ENCODE measurements around the gene SYT6.

SYT6 gene

GRCh38 chr1:114048232-114048631 lies 105.4 kb downstream of the SYT6 start:
- Histone ChIP-seq H3K79me2 (ENCODE audit: insufficient read depth, low read depth) (no peaks in the 10 kb centered on the region), H2AFZ (ENCODE audit: low read depth) (no peak overlapping the region), H3K9ac (no peak overlapping the region)

DNA sequence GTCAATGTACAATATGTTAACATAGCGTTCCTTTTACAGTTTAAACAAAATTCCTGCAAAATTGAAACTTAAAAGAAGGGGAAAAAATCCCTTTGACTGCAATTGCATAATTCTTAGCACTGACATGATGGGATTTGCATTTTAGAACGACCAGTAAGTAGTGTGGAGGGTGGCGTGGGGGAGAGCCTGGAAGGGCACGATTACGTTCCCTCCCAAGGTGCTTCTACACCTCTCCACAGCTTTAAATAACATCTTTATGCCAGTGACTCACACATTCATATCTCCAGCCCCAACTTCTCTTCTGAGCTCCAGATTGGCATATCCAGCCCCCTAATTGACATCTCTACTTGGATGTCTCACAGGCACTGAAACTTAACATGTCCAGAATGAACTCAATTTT lies 110.1 kb downstream of the SYT6 start:
- Histone ChIP-seq H3K4me1 (ENCODE audit: low read depth, poor library complexity, severe bottlenecking) (no peaks in the 10 kb centered on the region), H3K79me2 (ENCODE audit: insufficient read depth, low read depth) (no peaks in the 10 kb centered on the region), H3K27ac (no peak overlapping the region), H3K9ac (no peak overlapping the region), H3K4me2 (no peak overlapping the region), H3K27me3 (ENCODE audit: insufficient read depth, low read depth) (no peaks in the 10 kb centered on the region), H2AFZ (ENCODE audit: low read depth) (no peak overlapping the region), H4K20me1 (ENCODE audit: insufficient read depth) (no peaks in the 10 kb centered on the region), H3K4me3 (IDR thresholded peaks at IDR 0.05; ENCODE audit: insufficient read depth, low read depth, low read length) (no peak overlapping the region), H3K36me3 (ENCODE audit: insufficient read depth) (no peaks in the 10 kb centered on the region)
- TF ChIP-seq, protein P1, sequence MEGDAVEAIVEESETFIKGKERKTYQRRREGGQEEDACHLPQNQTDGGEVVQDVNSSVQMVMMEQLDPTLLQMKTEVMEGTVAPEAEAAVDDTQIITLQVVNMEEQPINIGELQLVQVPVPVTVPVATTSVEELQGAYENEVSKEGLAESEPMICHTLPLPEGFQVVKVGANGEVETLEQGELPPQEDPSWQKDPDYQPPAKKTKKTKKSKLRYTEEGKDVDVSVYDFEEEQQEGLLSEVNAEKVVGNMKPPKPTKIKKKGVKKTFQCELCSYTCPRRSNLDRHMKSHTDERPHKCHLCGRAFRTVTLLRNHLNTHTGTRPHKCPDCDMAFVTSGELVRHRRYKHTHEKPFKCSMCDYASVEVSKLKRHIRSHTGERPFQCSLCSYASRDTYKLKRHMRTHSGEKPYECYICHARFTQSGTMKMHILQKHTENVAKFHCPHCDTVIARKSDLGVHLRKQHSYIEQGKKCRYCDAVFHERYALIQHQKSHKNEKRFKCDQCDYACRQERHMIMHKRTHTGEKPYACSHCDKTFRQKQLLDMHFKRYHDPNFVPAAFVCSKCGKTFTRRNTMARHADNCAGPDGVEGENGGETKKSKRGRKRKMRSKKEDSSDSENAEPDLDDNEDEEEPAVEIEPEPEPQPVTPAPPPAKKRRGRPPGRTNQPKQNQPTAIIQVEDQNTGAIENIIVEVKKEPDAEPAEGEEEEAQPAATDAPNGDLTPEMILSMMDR (conservative IDR thresholded peaks at IDR 0.05; ENCODE audit: low read depth, low read length), result no peak

More at GRCh38 chr1:114048232-114048631, 105.4 kb downstream of the SYT6 start:
- no peaks in the 10 kb centered on the region for H3K4me1 ChIP-seq (ENCODE audit: low read depth, poor library complexity, severe bottlenecking)
- TF ChIP-seq, protein P1 (conservative IDR thresholded peaks at IDR 0.05; ENCODE audit: low read depth, low read length), result no peak
- no peak overlapping the region for H3K27ac ChIP-seq
- H3K27me3 ChIP-seq (ENCODE audit: insufficient read depth, low read depth), result no peaks in the 10 kb centered on the region
- no peaks in the 10 kb centered on the region for H4K20me1 ChIP-seq (ENCODE audit: insufficient read depth)
- H3K36me3 ChIP-seq (ENCODE audit: insufficient read depth), result no peaks in the 10 kb centered on the region
- no peak overlapping the region for H3K4me3 ChIP-seq (IDR thresholded peaks at IDR 0.05; ENCODE audit: insufficient read depth, low read depth, low read length)
- H3K4me2 ChIP-seq, result no peak overlapping the region

DNA sequence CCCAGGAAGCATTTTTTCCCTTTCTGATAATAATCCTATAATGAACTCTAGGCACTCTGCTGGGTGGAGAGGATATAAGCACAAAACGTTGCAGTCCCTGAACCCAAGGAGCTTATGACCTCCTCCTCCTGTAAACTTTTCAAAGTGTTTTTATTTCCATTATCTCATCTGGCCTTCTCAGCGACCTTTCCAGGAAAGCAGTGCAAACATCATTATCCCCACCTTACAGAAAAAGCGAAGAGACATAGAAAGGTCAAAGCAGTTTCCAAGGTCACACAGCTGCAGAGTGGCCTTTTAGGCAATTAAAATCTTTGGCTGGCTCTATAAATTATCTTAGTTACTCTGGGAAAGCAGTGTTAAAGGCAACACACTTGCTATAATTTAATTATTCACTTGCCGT lies 110.6 kb downstream of the SYT6 start:
- TF ChIP-seq, protein P1 (conservative IDR thresholded peaks at IDR 0.05; ENCODE audit: low read depth, low read length), result no peak
- Histone ChIP-seq H3K4me3 (IDR thresholded peaks at IDR 0.05; ENCODE audit: insufficient read depth, low read depth, low read length) (no peak overlapping the region), H3K27ac (no peak overlapping the region), H3K4me2 (no peak overlapping the region), H3K4me1 (ENCODE audit: low read depth, poor library complexity, severe bottlenecking) (no peaks in the 10 kb centered on the region), H3K36me3 (ENCODE audit: insufficient read depth) (no peaks in the 10 kb centered on the region), H2AFZ (ENCODE audit: low read depth) (no peak overlapping the region), H3K27me3 (ENCODE audit: insufficient read depth, low read depth) (no peaks in the 10 kb centered on the region), H4K20me1 (ENCODE audit: insufficient read depth) (no peaks in the 10 kb centered on the region), H3K9ac (no peak overlapping the region), H3K79me2 (ENCODE audit: insufficient read depth, low read depth) (no peaks in the 10 kb centered on the region)

DNA sequence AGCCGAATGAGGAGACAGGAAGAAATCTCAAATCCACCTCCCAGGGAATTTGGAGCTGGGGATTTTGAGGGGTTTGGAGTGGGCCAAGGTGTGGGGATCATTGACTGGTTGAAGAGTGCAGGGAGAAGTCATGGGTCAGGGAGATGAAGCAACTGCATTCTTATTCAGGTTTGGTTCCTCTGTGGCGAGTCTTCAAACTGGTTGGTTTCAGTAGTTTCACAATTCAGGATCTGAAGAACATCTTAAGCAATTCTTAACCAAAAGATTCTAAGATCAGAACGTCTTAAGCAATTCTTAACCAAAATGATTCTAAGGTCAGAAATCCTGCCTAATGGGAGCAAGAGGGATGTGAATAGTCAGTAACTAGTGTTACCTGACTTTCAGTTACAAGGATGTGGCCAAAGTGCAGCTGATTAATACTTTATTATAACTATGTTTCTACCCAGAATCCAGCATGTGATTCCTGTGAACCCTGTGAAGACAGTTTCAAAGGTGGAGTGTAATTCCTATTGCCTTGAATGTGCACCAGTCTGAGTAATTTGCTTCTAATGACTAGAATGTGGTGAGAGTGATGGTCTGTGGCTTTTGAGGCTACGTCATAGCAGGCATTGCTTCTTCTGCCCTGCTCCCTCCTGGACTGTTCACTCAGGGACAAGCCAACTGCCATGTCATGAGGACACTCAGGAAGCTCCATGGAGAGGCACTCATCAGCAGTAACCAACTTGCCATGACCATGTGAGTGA lies 113.2 kb downstream of the SYT6 start:
- no peaks in the 10 kb centered on the region for H4K20me1 ChIP-seq (ENCODE audit: insufficient read depth)
- no peaks in the 10 kb centered on the region for H3K36me3 ChIP-seq (ENCODE audit: insufficient read depth)
- H3K4me3 ChIP-seq (IDR thresholded peaks at IDR 0.05; ENCODE audit: insufficient read depth, low read depth, low read length), result no peak overlapping the region
- no peak overlapping the region for H3K27ac ChIP-seq
- H3K4me1 ChIP-seq (ENCODE audit: low read depth, poor library complexity, severe bottlenecking), result no peaks in the 10 kb centered on the region
- TF ChIP-seq, protein P1 (conservative IDR thresholded peaks at IDR 0.05; ENCODE audit: low read depth, low read length), result no peak
- no peak overlapping the region for H2AFZ ChIP-seq (ENCODE audit: low read depth)
- H3K9ac ChIP-seq, result no peak overlapping the region
- H3K27me3 ChIP-seq (ENCODE audit: insufficient read depth, low read depth), result no peaks in the 10 kb centered on the region
- H3K79me2 ChIP-seq (ENCODE audit: insufficient read depth, low read depth), result no peaks in the 10 kb centered on the region
- H3K4me2 ChIP-seq, result no peak overlapping the region
